BJ (cell line): ENCODE data around the gene ZNF438. TPM values are rescaled to one million over a fixed set of nuclear protein-coding genes. Genes with fewer than 3 reads are reported as not detected.

Experiments
- CTCF ChIA-PET: fragments of 350-600 bp; formaldehyde crosslinking; extraction: SDS; loops from one replicate; lab custom pipeline; 2021; ENCODE audit warnings: antibody characterized with exemption, inconsistent platforms; lab: Yijun Ruan, JAX
- POLR2A ChIA-PET: fragments of 300-600 bp; sonication (Branson Sonifier 250); formaldehyde crosslinking; extraction: SDS; loops from one replicate; lab custom pipeline; 2021; ENCODE audit warnings: antibody characterized with exemption; lab: Charles Lee
- DNase-seq: peaks from one replicate; pipeline ENCODE4 v3.0.0-alpha.2; 2011; ENCODE audit warnings: low read depth
- H3K27me3 ChIP-seq: 2 replicates; pipeline ENCODE4 v1.6.0; 2011; ENCODE audit warnings: low read length; ENCODE audit not compliant: control insufficient read depth, insufficient read depth
- H3K36me3 ChIP-seq: 2 replicates; pipeline ENCODE4 v1.5.1; 2011; ENCODE audit warnings: low read length; ENCODE audit not compliant: control insufficient read depth, insufficient read depth
- H3K4me3 ChIP-seq: 2 replicates; pipeline ENCODE4 v1.5.1; 2011; ENCODE audit warnings: low read depth, mild to moderate bottlenecking, control low read depth, low read length
- polyA plus RNA-seq: library from polyadenylated mRNA; depleted of rRNA; stranded (reverse); fragments of >200 nt; gene quantifications from 2 replicates; pipeline ENCODE4 v1.2.3, GENCODE V29; 2011
- TF ChIP-seq, protein P1 (sequence below): IDR thresholded peaks from 2 replicates; pipeline ENCODE4 v1.5.1; 2011; ENCODE audit warnings: low read depth, mild to moderate bottlenecking, control low read depth, inconsistent platforms, low read length, moderate library complexity; ENCODE audit not compliant: insufficient read depth

Gene ZNF438
- polyA plus RNA-seq, 1 experiment, result 3.7 TPM

DNA sequence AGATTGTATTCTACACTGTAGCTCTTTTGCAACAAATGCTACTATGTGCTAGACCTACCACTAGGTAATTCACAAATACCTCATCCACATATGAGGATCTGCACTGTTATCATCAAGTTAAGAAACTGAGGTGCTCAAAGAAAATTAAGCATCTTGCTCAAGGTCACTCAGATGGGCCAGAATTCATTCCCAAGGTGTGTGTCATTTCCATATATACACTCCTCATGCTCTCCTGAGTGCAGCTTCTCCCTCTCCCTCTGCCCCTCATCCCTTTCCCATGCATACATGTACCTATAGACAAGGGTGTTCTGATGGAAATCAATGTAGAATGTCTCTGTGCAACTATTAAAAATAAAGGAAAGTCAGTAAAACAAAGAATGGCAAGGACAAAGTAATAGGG, 146.2 kb downstream of the ZNF438 start:
- no peak for DNase-seq
- CTCF ChIA-PET, result no interaction called here
- H3K36me3 ChIP-seq, result no peaks in the 10 kb centered on the region
- H3K4me3 ChIP-seq, result no peak overlapping the region
- TF ChIP-seq, protein P1, sequence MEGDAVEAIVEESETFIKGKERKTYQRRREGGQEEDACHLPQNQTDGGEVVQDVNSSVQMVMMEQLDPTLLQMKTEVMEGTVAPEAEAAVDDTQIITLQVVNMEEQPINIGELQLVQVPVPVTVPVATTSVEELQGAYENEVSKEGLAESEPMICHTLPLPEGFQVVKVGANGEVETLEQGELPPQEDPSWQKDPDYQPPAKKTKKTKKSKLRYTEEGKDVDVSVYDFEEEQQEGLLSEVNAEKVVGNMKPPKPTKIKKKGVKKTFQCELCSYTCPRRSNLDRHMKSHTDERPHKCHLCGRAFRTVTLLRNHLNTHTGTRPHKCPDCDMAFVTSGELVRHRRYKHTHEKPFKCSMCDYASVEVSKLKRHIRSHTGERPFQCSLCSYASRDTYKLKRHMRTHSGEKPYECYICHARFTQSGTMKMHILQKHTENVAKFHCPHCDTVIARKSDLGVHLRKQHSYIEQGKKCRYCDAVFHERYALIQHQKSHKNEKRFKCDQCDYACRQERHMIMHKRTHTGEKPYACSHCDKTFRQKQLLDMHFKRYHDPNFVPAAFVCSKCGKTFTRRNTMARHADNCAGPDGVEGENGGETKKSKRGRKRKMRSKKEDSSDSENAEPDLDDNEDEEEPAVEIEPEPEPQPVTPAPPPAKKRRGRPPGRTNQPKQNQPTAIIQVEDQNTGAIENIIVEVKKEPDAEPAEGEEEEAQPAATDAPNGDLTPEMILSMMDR, result no peak
- H3K27me3 ChIP-seq, result no peaks in the 10 kb centered on the region
- POLR2A ChIA-PET, result no interaction called here

DNA sequence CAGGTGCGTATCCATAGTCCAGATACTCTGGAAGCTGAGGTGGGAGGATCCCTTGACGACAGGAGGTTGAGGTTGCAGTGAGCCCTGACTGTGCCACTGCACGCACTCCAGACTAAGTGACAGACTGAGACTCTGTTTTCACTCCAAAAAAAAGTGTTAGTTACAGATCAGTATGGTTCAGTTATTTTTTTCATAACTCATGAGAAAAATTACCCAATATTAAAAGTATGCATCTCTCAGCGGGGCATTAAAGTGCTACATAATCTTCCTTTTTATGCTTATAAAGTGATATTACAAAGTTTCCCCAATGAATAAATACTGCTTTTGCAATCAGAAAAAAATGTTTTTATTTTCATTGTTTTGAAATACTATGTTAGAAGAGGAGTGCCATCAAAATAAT, 147.9 kb downstream of the ZNF438 start:
- Histone ChIP-seq H3K36me3 (no peaks in the 10 kb centered on the region), H3K4me3 (no peak overlapping the region), H3K27me3 (no peaks in the 10 kb centered on the region)
- DNase-seq, result no peak
- TF ChIP-seq, protein P1, result no peak
- ChIA-PET POLR2A (no interaction called here), CTCF (no interaction called here)

DNA sequence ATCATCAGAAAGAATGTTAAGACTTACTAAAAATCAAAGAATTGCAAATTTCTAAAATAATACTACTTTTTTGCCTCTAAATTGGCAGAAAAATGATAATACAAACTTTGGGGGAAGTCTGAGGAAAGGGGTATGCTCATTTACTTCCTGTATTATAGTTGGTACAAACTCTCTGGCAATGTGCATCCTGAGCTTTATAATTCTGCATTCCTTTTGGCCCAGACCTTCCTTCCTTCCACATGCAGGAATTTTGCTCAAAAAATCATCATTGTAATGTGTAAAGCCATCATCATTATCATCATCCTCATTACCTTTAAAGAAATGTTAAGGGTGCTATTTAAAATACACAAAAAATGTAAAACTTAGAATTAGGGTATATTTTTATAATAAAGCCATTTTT, 148.5 kb downstream of the ZNF438 start:
- H3K27me3 ChIP-seq, result no peaks in the 10 kb centered on the region
- CTCF ChIA-PET, result no interaction called here

DNA sequence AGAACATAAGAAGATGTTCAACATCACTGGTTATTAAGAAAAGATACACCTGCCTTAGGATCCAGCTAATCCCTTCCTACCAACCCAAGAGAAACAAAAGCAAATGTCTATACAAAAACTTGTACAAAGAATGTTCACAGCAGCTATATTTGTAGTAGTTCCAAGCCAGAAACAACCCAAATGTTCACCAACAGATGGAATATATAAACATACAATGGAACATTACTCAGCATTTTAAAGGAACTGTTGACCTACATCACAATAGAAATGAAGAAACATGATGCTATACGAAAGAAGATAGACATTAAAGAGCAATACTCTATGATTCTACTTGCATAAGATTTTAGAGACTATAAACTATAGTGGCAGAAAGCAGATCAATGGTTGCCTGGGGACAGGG, 149.4 kb downstream of the ZNF438 start:
- no peaks in the 10 kb centered on the region for H3K36me3 ChIP-seq
- ChIA-PET POLR2A (no interaction called here), CTCF (no interaction called here)
- H3K27me3 ChIP-seq, result no peaks in the 10 kb centered on the region
- TF ChIP-seq, protein P1, result no peak
- no peak for DNase-seq
- no peak overlapping the region for H3K4me3 ChIP-seq

More for the DNA sequence above, 148.5 kb downstream of the ZNF438 start:
- H3K36me3 ChIP-seq, result no peaks in the 10 kb centered on the region
- POLR2A ChIA-PET, result no interaction called here
- H3K4me3 ChIP-seq, result no peak overlapping the region
- no peak for DNase-seq
- TF ChIP-seq, protein P1, result no peak

DNA sequence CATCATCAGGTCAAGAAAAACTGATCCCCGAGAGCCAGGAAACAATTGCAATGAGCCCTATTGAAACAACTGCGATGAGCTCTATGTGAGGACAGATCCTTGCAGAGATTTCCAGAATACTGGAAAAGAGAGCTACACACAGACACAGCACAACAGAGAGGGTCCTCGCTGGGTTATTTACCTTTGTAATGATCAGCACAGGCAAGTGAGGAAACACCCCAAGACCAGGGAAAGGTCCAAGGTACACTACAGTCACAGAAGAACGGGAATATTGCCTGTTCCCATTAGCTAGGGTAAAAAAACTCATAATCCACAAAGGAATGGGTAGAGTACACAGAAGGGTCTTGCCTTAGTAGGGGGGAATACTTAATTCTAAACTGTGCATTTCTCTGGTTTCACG, 152.7 kb downstream of the ZNF438 start:
- H3K27me3 ChIP-seq, result no peaks in the 10 kb centered on the region
- POLR2A ChIA-PET, result no interaction called here
- no peak overlapping the region for H3K4me3 ChIP-seq
- no peak for DNase-seq
- TF ChIP-seq, protein P1, result no peak
- H3K36me3 ChIP-seq, result no peaks in the 10 kb centered on the region
- CTCF ChIA-PET, result no interaction called here
